GM15510 (cell line): Measurements from ENCODE around the gene CDH2.

Source experiments
- POLR2A ChIP-seq: IDR thresholded peaks from 3 replicates; pipeline ENCODE4 v1.6.1; 2011; ENCODE audit warnings: borderline replicate concordance; ENCODE audit not compliant: insufficient read length; ENCODE audit errors: extremely low read depth

CDH2 gene

DNA sequence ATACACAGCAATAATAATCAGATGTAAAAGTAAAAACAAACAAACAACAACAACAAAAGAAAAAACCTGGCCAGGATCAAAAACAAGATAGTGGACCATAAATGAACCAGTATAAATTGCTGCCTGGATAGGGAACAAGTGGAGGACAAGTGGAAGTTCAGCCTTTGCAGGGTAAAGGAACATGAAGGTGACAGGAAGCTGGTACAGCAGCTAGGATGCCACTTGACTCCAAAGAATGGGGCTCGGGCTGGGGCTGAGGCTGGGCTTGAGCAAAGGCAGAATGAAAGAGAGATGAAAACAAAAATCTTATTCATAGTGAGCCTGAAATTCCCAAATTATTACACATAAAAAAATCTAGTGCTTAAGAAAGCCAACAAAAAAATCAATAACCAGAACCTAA, 146.5 kb downstream of the CDH2 start:
- TF ChIP-seq POLR2A = no peak

DNA sequence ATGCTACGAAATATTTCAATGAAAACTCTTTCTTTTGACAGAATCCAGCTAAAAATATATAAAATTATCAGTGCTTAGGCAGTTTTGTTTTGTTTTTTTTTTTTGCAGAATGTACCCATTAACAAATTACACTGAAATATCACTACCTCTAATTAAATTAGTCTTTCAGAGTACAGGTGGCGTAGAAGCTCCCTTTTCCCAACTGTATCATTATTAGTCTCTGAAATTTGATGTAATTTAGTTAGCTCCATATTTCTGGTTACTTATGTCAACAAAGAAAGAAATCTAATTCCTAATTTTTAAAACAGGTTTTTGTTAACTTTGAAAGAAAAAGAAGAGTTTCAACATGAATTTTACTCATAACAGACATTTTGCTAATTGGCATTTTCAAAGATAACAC, 149.2 kb downstream of the CDH2 start:
- no peak for TF ChIP-seq POLR2A

- TF ChIP-seq POLR2A = no peak
Measured at GRCh38 chr18:28019425-28020108, 157.4 kb downstream of the CDH2 start.

GRCh38 chr18:28018351-28018750, 158.6 kb downstream of the CDH2 start:
- TF ChIP-seq POLR2A = no peak

DNA sequence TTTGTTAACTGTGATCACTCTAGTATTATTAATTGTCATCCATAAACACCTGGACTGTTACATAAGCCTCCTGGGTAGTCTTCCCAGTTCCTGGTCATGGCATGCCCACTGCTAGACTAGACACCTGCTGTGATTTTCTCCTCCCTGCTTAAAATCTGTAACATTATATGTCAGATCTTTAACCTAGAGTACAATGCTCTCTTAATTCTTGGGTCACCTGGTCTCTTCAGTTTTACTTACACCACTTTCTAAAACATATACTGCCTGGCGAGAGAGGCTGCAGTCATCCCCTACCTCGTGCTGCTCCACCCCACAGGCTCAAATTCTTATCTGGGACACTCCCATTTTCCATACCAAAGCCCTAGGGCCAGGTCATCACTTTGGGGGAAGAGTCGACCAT, 161.3 kb downstream of the CDH2 start:
- TF ChIP-seq POLR2A = no peak

GRCh38 chr18:28013066-28013465, 163.9 kb downstream of the CDH2 start:
- TF ChIP-seq POLR2A = no peak

GRCh38 chr18:28012336-28012735, 164.6 kb downstream of the CDH2 start:
- TF ChIP-seq POLR2A = no peak

DNA sequence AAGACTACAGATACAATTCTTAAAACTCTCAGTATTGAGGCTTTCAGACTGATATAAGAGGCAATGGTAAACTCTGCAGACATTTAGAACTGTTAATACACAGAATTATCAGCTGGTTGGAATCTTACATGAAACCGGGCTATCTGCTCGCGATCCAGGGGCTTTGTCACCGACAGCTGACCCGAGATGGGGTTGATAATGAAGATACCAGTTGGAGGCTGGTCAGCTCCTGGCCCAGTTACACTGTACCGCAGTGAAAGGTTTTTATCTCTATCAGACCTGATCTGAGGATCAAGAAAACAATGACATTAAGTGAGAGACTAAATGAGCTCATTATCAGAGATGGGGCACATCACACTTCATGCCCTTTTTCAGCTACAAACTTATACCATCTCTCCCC, 167.3 kb downstream of the CDH2 start:
- no peak for TF ChIP-seq POLR2A

DNA sequence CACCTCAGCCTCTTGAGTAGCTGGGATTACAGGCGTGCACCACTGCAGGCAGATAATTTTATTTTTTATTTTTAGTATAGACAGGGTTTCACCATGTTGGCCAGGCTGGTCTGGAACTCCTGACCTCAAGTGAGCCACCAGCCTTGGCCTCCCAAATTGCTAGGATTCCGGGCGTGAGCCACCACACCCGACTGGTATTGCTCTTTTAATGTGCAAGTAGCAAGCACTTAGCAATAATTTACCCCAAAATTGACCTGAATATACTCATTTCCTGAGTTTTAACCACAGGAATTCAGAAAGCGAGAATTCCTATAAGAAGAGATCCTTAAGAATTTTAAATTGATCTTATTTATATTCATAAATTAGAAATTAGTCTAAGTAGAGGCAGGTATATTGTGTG, 169.1 kb downstream of the CDH2 start:
- TF ChIP-seq POLR2A = no peak

DNA sequence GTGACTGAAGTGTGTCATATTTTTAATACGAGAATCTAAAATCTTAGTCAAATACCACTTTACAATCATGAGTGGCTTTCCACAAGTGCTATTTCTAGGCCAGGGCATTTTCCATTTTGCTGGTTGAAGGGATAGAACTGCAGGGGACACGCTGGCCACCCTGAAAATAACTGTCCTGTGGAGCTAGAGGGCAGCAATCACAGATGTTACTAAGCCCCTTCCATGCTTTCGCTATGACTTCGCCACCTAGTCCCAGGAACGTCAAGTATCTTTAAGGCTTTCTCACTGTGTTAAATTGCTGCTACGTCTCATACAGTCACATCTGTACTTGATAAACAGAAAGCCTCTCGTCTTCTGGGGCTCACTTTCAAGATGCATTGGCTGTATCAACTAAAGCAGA, 171.8 kb downstream of the CDH2 start:
- no peak for TF ChIP-seq POLR2A

- TF ChIP-seq POLR2A = no peak
Measured at GRCh38 chr18:28004606-28005005, 172.3 kb downstream of the CDH2 start.

DNA sequence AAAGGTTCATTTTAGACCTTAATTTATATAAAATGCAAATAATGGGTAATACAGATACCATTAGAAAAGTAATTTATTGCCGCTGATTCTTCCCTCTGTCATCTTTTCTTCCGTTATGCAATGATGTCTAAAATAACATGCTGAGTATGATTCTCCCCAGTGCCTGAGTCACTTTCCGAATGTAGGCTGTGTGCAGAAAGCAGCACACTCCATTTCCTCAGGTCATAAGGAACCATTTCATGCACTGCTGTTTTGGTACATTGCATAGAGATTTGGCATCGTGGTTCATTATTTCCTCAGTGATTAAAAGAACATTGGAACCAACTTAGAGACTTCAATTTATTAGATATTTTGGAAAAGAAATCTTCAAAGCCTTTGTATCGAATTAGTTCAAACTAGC, 173.5 kb downstream of the CDH2 start:
- TF ChIP-seq POLR2A = no peak

GRCh38 chr18:28002841-28003240, 174.1 kb downstream of the CDH2 start:
- TF ChIP-seq POLR2A = no peak

GRCh38 chr18:27996801-27997272, 180.1 kb downstream of the CDH2 start:
- no peak for TF ChIP-seq POLR2A

DNA sequence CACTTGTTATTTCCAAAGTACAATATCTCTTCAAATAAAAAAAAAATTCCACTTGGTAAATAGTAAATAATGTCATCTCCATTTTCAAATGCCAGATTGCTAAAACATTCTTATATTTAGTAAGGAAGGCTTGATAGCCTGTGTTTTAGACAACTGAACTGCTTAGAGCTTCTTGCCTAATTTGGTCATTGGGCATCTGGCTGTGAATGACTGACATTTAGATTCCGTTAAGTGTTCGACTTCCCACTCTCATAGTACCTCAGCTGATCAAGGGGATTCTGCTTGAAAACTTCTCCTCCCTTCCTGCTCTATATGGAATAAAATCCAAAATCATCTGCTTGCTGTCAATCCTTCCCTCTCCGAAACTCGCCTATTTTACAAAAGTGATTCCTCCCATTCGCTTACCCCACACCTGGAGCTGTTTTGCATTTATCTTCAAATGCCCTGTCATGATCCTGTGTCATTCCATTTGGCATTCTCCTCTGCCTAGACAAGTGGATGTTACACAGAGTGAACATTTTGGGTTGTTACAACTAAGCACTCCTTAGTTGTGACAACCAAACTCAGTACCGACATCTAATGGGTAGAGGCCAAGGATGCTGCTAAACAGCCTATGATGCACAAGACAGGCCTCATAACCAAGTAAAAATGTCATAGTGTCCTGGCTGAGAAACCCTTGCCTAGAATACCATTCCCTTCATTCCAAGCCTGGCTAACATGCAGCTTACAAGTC, 181.0 kb downstream of the CDH2 start:
- TF ChIP-seq POLR2A = no peak

DNA sequence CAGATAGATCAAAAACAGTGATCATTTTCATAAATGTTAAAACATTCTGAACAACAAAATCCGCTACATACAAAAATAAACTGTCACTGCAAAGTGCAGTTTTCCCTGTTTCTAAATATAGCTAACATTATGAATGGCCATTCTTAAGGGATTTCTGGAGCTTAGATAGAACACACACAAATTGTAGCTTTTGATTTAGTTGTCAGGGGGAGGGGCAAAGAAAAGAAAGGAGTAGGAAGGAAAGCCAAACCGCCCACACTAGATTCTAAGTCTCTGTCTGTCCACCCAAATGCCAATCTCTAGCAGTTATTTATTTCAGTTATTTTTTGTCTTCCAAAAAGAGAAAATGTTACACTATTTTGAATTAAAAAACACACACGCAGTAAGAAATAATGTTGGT, 182.4 kb downstream of the CDH2 start:
- TF ChIP-seq POLR2A = no peak
